HAP-1 (cell line): ENCODE measurements around the gene NT5M.
"Not testable (repeated sequence)": the region's sequence is repeated elsewhere in the genome, so short reads cannot be mapped to it uniquely, and the experiment has no call there.

Experiments
- DNase-seq, 2 experiments: peaks; one replicate each; pipeline ENCODE4 v3.0.0-alpha.2; 2016 to 2020; ENCODE audit warnings: low spot score in 2 of 2
- H3K27me3 ChIP-seq: fragments of 250-450 bp; sonication (Bioruptor Pico); 2 replicates; pipeline ENCODE4 v1.5.1; 2020; ENCODE audit warnings: low read depth, mild to moderate bottlenecking, moderate library complexity
- H3K36me3 ChIP-seq: fragments of 250-450 bp; sonication (Bioruptor Pico); replicated peaks from 2 replicates; pipeline ENCODE4 v1.5.1; 2020; ENCODE audit warnings: mild to moderate bottlenecking
- H3K4me1 ChIP-seq: fragments of 250-450 bp; sonication (Bioruptor Pico); 2 replicates; pipeline ENCODE4 v1.5.1; 2020; ENCODE audit warnings: mild to moderate bottlenecking
- H3K4me3 ChIP-seq: fragments of 250-450 bp; sonication (Bioruptor Pico); 2 replicates; pipeline ENCODE4 v1.5.1; 2020; ENCODE audit warnings: mild to moderate bottlenecking, moderate library complexity
- H3K9me3 ChIP-seq: fragments of 250-450 bp; sonication (Bioruptor Pico); 2 replicates; pipeline ENCODE4 v1.5.1; 2020; ENCODE audit warnings: mild to moderate bottlenecking, moderate library complexity
- in situ Hi-C: fragments of 300-500 bp; cut with MboI; formaldehyde crosslinking; loops from 3 replicates; pipeline ENCODE4 v1.14.3; 2020; ENCODE audit warnings: low sequenced_read_pairs, inconsistent platforms, mixed read lengths

The NT5M gene

GRCh38 chr17:17370711-17371110 lies 67.5 kb downstream of the NT5M start:
- H3K9me3 ChIP-seq, result peaks cover 3% of the 10 kb centered on the region; the same call in 1 of the 2 replicates
- in situ Hi-C loops, result no loop called here
- DNase-seq, result no peak
- no peaks in the 10 kb centered on the region for H3K27me3 ChIP-seq
- no peaks in the 10 kb centered on the region for H3K4me1 ChIP-seq
- H3K4me3 ChIP-seq, result no peak overlapping the region
- H3K36me3 ChIP-seq, result no peaks in the 10 kb centered on the region

- Histone ChIP-seq H3K9me3 (no peaks in the 10 kb centered on the region), H3K27me3 (no peaks in the 10 kb centered on the region), H3K4me1 (no peaks in the 10 kb centered on the region), H3K36me3 (no peaks in the 10 kb centered on the region), H3K4me3 (no peak overlapping the region)
- in situ Hi-C loops, result no loop called here
- no peak for DNase-seq
These were observed 69.8 kb downstream of the NT5M start for GRCh38 chr17:17372856-17373520.

GRCh38 chr17:17375841-17376240 lies 72.7 kb downstream of the NT5M start:
- Histone ChIP-seq H3K4me1 (peaks cover 10% of the 10 kb centered on the region), H3K27me3 (no peaks in the 10 kb centered on the region), H3K9me3 (no peaks in the 10 kb centered on the region), H3K4me3 (no peak overlapping the region), H3K36me3 (no peaks in the 10 kb centered on the region)
- DNase-seq, result no peak
- in situ Hi-C loops, result no loop called here

GRCh38 chr17:17376362-17376761 lies 73.2 kb downstream of the NT5M start:
- Histone ChIP-seq H3K9me3 (no peaks in the 10 kb centered on the region), H3K27me3 (no peaks in the 10 kb centered on the region), H3K4me3 (no peak overlapping the region), H3K4me1 (peaks cover 15% of the 10 kb centered on the region), H3K36me3 (no peaks in the 10 kb centered on the region)
- DNase-seq, result no peak
- in situ Hi-C loops, result no loop called here

GRCh38 chr17:17377071-17377967 lies 74.1 kb downstream of the NT5M start:
- Histone ChIP-seq H3K4me1 (peaks cover 23% of the 10 kb centered on the region), H3K27me3 (no peaks in the 10 kb centered on the region), H3K9me3 (no peaks in the 10 kb centered on the region), H3K4me3 (no peak overlapping the region), H3K36me3 (no peaks in the 10 kb centered on the region)
- in situ Hi-C loops, result no loop called here
- DNase-seq, result no peak

GRCh38 chr17:17379197-17379991 lies 76.2 kb downstream of the NT5M start:
- peak; percentile 32 to 50 for DNase-seq
- in situ Hi-C loops, result no loop called here
- no peak overlapping the region for H3K4me3 ChIP-seq

GRCh38 chr17:17380145-17380925 lies 77.2 kb downstream of the NT5M start:
- DNase-seq, result no peak
- Histone ChIP-seq H3K27me3 (no peaks in the 10 kb centered on the region), H3K9me3 (no peaks in the 10 kb centered on the region), H3K4me1 (peaks cover 23% of the 10 kb centered on the region), H3K36me3 (no peaks in the 10 kb centered on the region), H3K4me3 (no peak overlapping the region)
- in situ Hi-C loops, result no loop called here

More at GRCh38 chr17:17379197-17379991, 76.2 kb downstream of the NT5M start:
- peaks cover 23% of the 10 kb centered on the region for H3K4me1 ChIP-seq
- no peaks in the 10 kb centered on the region for H3K27me3 ChIP-seq
- no peaks in the 10 kb centered on the region for H3K9me3 ChIP-seq
- no peaks in the 10 kb centered on the region for H3K36me3 ChIP-seq

GRCh38 chr17:17381446-17382064 lies 78.4 kb downstream of the NT5M start:
- Histone ChIP-seq H3K9me3 (no peaks in the 10 kb centered on the region), H3K36me3 (no peaks in the 10 kb centered on the region), H3K4me3 (no peak overlapping the region), H3K4me1 (peaks cover 23% of the 10 kb centered on the region), H3K27me3 (no peaks in the 10 kb centered on the region)
- DNase-seq, result peak; percentile 46 to 58
- in situ Hi-C loops, result no loop called here

GRCh38 chr17:17382065-17382459 lies 78.9 kb downstream of the NT5M start:
- Histone ChIP-seq H3K9me3 (no peaks in the 10 kb centered on the region), H3K27me3 (no peaks in the 10 kb centered on the region), H3K4me1 (peaks cover 23% of the 10 kb centered on the region), H3K36me3 (no peaks in the 10 kb centered on the region), H3K4me3 (no peak overlapping the region)
- DNase-seq, result no peak
- in situ Hi-C loops, result no loop called here

GRCh38 chr17:17382971-17383370 lies 79.8 kb downstream of the NT5M start:
- no peaks in the 10 kb centered on the region for H3K27me3 ChIP-seq
- in situ Hi-C loops, result no loop called here
- peaks cover 23% of the 10 kb centered on the region for H3K4me1 ChIP-seq
- H3K36me3 ChIP-seq, result no peaks in the 10 kb centered on the region
- H3K9me3 ChIP-seq, result no peaks in the 10 kb centered on the region
- no peak for DNase-seq
- no peak overlapping the region for H3K4me3 ChIP-seq

GRCh38 chr17:17383431-17384290 lies 80.5 kb downstream of the NT5M start:
- H3K4me3 ChIP-seq, H3K27me3 ChIP-seq, H3K9me3 ChIP-seq, in situ Hi-C loops, DNase-seq, H3K36me3 ChIP-seq: not testable (repeated sequence)
- peaks cover 23% of the 10 kb centered on the region for H3K4me1 ChIP-seq

GRCh38 chr17:17384291-17384615 lies 81.1 kb downstream of the NT5M start:
- DNase-seq, result no peak
- Histone ChIP-seq H3K9me3 (no peaks in the 10 kb centered on the region), H3K36me3 (no peaks in the 10 kb centered on the region), H3K4me3 (no peak overlapping the region), H3K27me3 (no peaks in the 10 kb centered on the region), H3K4me1 (peaks cover 20% of the 10 kb centered on the region)
- in situ Hi-C loops, result no loop called here
